IMR-90 (cell line): ENCODE data around the gene OARD1. TPM values are rescaled to one million over a fixed set of nuclear protein-coding genes. Genes with fewer than 3 reads are reported as not detected.

Source experiments
- ATAC-seq: fragments of 200-7000 bp; cut with Tn5 transposase; 2 replicates; pipeline ENCODE4 v1.9.1; 2020; ENCODE audit warnings: low read depth, mild to moderate bottlenecking, moderate library complexity
- BruUV-seq: library from RNA; stranded (reverse); fragments of 400-500 nt; replicated peaks from 2 replicates; lab custom pipeline; 2021; lab: Mats Ljungman, UMichigan
- CTCF ChIA-PET: fragments of 300-600 bp; formaldehyde crosslinking; extraction: SDS; loops from one replicate; lab custom pipeline; 2021; ENCODE audit warnings: antibody characterized with exemption; lab: Yijun Ruan, JAX
- POLR2A ChIA-PET: fragments of 300-600 bp; sonication (Branson Sonifier 250); formaldehyde crosslinking; loops from one replicate; lab custom pipeline; 2022; ENCODE audit warnings: antibody characterized with exemption; ENCODE audit not compliant: unreplicated experiment; lab: Charles Lee
- DNase-seq: peaks from one replicate; pipeline ENCODE4 v3.0.0; 2013
- H2AFZ ChIP-seq: replicated peaks from 2 replicates; pipeline ENCODE3; 2013; ENCODE audit warnings: low read length, mild to moderate bottlenecking; ENCODE audit not compliant: poor library complexity
- H2AK5ac ChIP-seq: 2 replicates; pipeline ENCODE4 v1.6.1; 2013; ENCODE audit warnings: low read depth, low read length, inconsistent platforms
- H2AK9ac ChIP-seq: replicated peaks from 2 replicates; pipeline ENCODE3; 2013; ENCODE audit warnings: mild to moderate bottlenecking, low read depth, low read length, moderate library complexity; ENCODE audit not compliant: poor library complexity
- H2BK120ac ChIP-seq: 2 replicates; pipeline ENCODE4 v1.6.1; 2013; ENCODE audit warnings: low read depth, low read length, inconsistent platforms
- H2BK15ac ChIP-seq: 3 replicates; pipeline ENCODE4 v1.6.1; 2013; ENCODE audit warnings: low read depth, low read length, inconsistent platforms
- H2BK20ac ChIP-seq: 2 replicates; pipeline ENCODE4 v1.6.1; 2013; ENCODE audit warnings: low read depth, mild to moderate bottlenecking, inconsistent platforms, low read length, moderate library complexity
- H2BK5ac ChIP-seq: 2 replicates; pipeline ENCODE4 v1.6.1; 2013; ENCODE audit warnings: mild to moderate bottlenecking, low read depth, low read length, inconsistent platforms; ENCODE audit not compliant: poor library complexity, severe bottlenecking
- H3K14ac ChIP-seq: replicated peaks from 2 replicates; pipeline ENCODE4 v1.6.1; 2013; ENCODE audit warnings: low read depth, low read length, inconsistent platforms
- H3K18ac ChIP-seq: 2 replicates; pipeline ENCODE4 v1.6.1; 2013; ENCODE audit warnings: low read depth, low read length, control low read depth
- H3K23ac ChIP-seq: 2 replicates; pipeline ENCODE4 v1.6.1; 2013; ENCODE audit warnings: low read depth, low read length, inconsistent platforms
- H3K27ac ChIP-seq: 2 replicates; pipeline ENCODE4 v1.5.1; 2013; ENCODE audit warnings: mild to moderate bottlenecking, control low read depth, low read length; ENCODE audit not compliant: insufficient read depth
- H3K27me3 ChIP-seq: 2 replicates; pipeline ENCODE4 v1.6.1; 2013; ENCODE audit warnings: low read length; ENCODE audit not compliant: control insufficient read depth, insufficient read depth
- H3K36me3 ChIP-seq: 2 replicates; pipeline ENCODE4 v1.6.1; 2013; ENCODE audit warnings: low read length, mixed read lengths; ENCODE audit not compliant: control insufficient read depth, insufficient read depth
- H3K4ac ChIP-seq: 2 replicates; pipeline ENCODE4 v1.6.1; 2013; ENCODE audit warnings: low read depth, low read length, inconsistent platforms
- H3K4me1 ChIP-seq: 2 replicates; pipeline ENCODE4 v1.6.1; 2013; ENCODE audit warnings: low read length, mixed read lengths; ENCODE audit not compliant: control insufficient read depth, insufficient read depth
- H3K4me2 ChIP-seq: 2 replicates; pipeline ENCODE4 v1.6.1; 2013; ENCODE audit warnings: low read depth, mild to moderate bottlenecking, control low read depth, low read length, moderate library complexity
- H3K4me3 ChIP-seq: 2 replicates; pipeline ENCODE4 v1.5.1; 2013; ENCODE audit warnings: low read depth, mild to moderate bottlenecking, control low read depth, low read length, moderate library complexity; ENCODE audit not compliant: insufficient read depth
- H3K56ac ChIP-seq: 2 replicates; pipeline ENCODE4 v1.6.1; 2013; ENCODE audit warnings: low read length, inconsistent platforms; ENCODE audit not compliant: insufficient read depth; ENCODE audit errors: extremely low read depth
- H3K79me1 ChIP-seq, 2 experiments: 2 replicates each; pipeline ENCODE4 v1.6.1; 2013; ENCODE audit warnings: low read length in 2 of 2, inconsistent platforms in 1 of 2, low read depth in 1 of 2
- H3K9ac ChIP-seq: 2 replicates; pipeline ENCODE4 v1.6.1; 2013; ENCODE audit warnings: low read depth, low read length, control low read depth
- H3K9me1 ChIP-seq: 2 replicates; pipeline ENCODE4 v1.6.1; 2013; ENCODE audit warnings: low read length, inconsistent platforms; ENCODE audit not compliant: insufficient read depth
- H3K9me3 ChIP-seq: 2 replicates; pipeline ENCODE4 v1.6.1; 2013; ENCODE audit warnings: low read length; ENCODE audit not compliant: control insufficient read depth, insufficient read depth
- H4K20me1 ChIP-seq: 2 replicates; pipeline ENCODE4 v1.6.1; 2013; ENCODE audit warnings: low read length, inconsistent platforms; ENCODE audit not compliant: insufficient read depth
- H4K5ac ChIP-seq: 2 replicates; pipeline ENCODE4 v1.6.1; 2013; ENCODE audit warnings: mild to moderate bottlenecking, low read depth, low read length, control low read depth
- H4K8ac ChIP-seq, 2 experiments: 2 replicates each; pipeline ENCODE4 v1.6.1; 2013; ENCODE audit warnings: low read depth in 2 of 2, low read length in 2 of 2, control low read depth in 1 of 2, inconsistent platforms in 1 of 2
- H4K91ac ChIP-seq: 2 replicates; pipeline ENCODE4 v1.6.1; 2013; ENCODE audit warnings: low read depth, low read length, inconsistent platforms; ENCODE audit not compliant: insufficient read depth
- BHLHE40 ChIP-seq: fragments of 150-350 bp; IDR thresholded peaks from 2 replicates; pipeline ENCODE4 v1.6.1; 2016; ENCODE audit warnings: mild to moderate bottlenecking, low read depth, low read length
- CEBPB ChIP-seq: IDR thresholded peaks from 2 replicates; pipeline ENCODE4 v1.6.1; 2012; ENCODE audit warnings: low read depth, low read length, improper control_type of control experiment
- ELK1 ChIP-seq: fragments of 150-350 bp; IDR thresholded peaks from 2 replicates; pipeline ENCODE4 v1.6.1; 2016; ENCODE audit warnings: low read depth, mild to moderate bottlenecking, low read length, moderate library complexity, borderline replicate concordance
- MAZ ChIP-seq: IDR thresholded peaks from 2 replicates; pipeline ENCODE4 v1.6.1; 2012; ENCODE audit warnings: low read depth, mild to moderate bottlenecking, low read length, improper control_type of control experiment, moderate library complexity, borderline replicate concordance
- RFX5 ChIP-seq: IDR thresholded peaks from 2 replicates; pipeline ENCODE4 v1.8.0; 2012; ENCODE audit warnings: low read depth, mild to moderate bottlenecking, low read length, moderate library complexity
- SMC3 ChIP-seq: fragments of 150-350 bp; IDR thresholded peaks from 2 replicates; pipeline ENCODE4 v1.6.1; 2016; ENCODE audit warnings: low read depth, mild to moderate bottlenecking, antibody characterized with exemption, low read length, moderate library complexity
- dilution Hi-C: fragments of 300-500 bp; cut with HindIII; formaldehyde crosslinking; loops from one replicate; pipeline ENCODE4 v1.14.3; 2018; ENCODE audit warnings: low sequenced_read_pairs; ENCODE audit not compliant: unreplicated experiment
- in situ Hi-C: fragments of 300-500 bp; cut with MboI; formaldehyde crosslinking; loops from 3 replicates; pipeline ENCODE4 v1.14.3; 2019; ENCODE audit warnings: low sequenced_read_pairs, inconsistent platforms, mixed read lengths
- intact Hi-C: fragments of 100-400 bp; cut with micrococcal nuclease; formaldehyde crosslinking; loops from 2 replicates; pipeline ENCODE4 v1.10.0; 2022
- polyA plus RNA-seq, 3 experiments: library from polyadenylated mRNA; depleted of rRNA; stranded (reverse); fragments of >200 nt; gene quantifications; 2 replicates each; pipeline ENCODE4 v1.2.3, GENCODE V29; 2012; ENCODE audit warnings: low replicate concordance in 1 of 3
- total RNA-seq: library from RNA; depleted of rRNA; stranded (reverse); fragments of >200 nt; gene quantifications from 2 replicates; pipeline ENCODE4 v1.2.3, GENCODE V29; 2012

Gene OARD1
- total and polyA plus RNA-seq, 2 of the 4 experiments (the other 2 are of a cell fraction) = 2.3 to 5.5 TPM

- in situ Hi-C loops = no loop called here
- intact Hi-C loops = no loop called here
- Histone ChIP-seq H4K8ac (no peak overlapping the region), H2BK15ac (no peak overlapping the region), H4K5ac (no peak overlapping the region), H3K9ac (no peak overlapping the region), H2AK9ac (no peak overlapping the region), H2BK20ac (no peak overlapping the region), H3K4me1 (peaks cover 3% of the 10 kb centered on the region), H3K4me2 (no peak overlapping the region), H2AFZ (no peak overlapping the region), H4K20me1 (no peaks in the 10 kb centered on the region), H2BK5ac (no peak overlapping the region), H2AK5ac (no peak overlapping the region), H3K9me1 (no peaks in the 10 kb centered on the region), H2BK120ac (no peak overlapping the region), H3K18ac (no peak overlapping the region), H4K91ac (no peak overlapping the region), H3K4me3 (no peak overlapping the region), H3K23ac (no peak overlapping the region), H3K27me3 (no peaks in the 10 kb centered on the region), H3K4ac (no peak overlapping the region), H3K27ac (no peak overlapping the region), H3K9me3 (no peaks in the 10 kb centered on the region), H3K56ac (no peak overlapping the region), H3K14ac (no peak overlapping the region), H3K36me3 (peaks cover 20% of the 10 kb centered on the region), H3K79me1 (peaks cover 11 to 12% of the 10 kb centered on the region in 2 experiments; a peak in 3 of 4 replicates)
- TF ChIP-seq BHLHE40 = no peak
- no peak for TF ChIP-seq RFX5
- peak; percentile 62; the same call in 1 of the 2 replicates for TF ChIP-seq CEBPB
- no peak for TF ChIP-seq ELK1
- TF ChIP-seq SMC3 = no peak
- TF ChIP-seq MAZ = no peak
- no TSS peak for BruUV-seq
- DNase-seq = no peak
- dilution Hi-C loops = no loop called here
- ATAC-seq = peak; percentile 29; the same call in 1 of the 2 replicates
- POLR2A ChIA-PET = no interaction called here
- CTCF ChIA-PET = interaction anchor here (0.7 kb wide), 1 partner anchor 32 kb away, joined by 3 read pairs; no protein-coding TSS in a partner anchor
These were observed 13.0 kb upstream of the OARD1 start for GRCh38 chr6:41085182-41085581.
